ENCODE data around the gene ABHD17C. TPM values are rescaled to one million over a fixed set of nuclear protein-coding genes. Genes with fewer than 3 reads are reported as not detected.

The ABHD17C gene
- total RNA-seq, 6 experiments from 2014 or later, result 2.0 to 5.5 (median 3.0) TPM

DNA sequence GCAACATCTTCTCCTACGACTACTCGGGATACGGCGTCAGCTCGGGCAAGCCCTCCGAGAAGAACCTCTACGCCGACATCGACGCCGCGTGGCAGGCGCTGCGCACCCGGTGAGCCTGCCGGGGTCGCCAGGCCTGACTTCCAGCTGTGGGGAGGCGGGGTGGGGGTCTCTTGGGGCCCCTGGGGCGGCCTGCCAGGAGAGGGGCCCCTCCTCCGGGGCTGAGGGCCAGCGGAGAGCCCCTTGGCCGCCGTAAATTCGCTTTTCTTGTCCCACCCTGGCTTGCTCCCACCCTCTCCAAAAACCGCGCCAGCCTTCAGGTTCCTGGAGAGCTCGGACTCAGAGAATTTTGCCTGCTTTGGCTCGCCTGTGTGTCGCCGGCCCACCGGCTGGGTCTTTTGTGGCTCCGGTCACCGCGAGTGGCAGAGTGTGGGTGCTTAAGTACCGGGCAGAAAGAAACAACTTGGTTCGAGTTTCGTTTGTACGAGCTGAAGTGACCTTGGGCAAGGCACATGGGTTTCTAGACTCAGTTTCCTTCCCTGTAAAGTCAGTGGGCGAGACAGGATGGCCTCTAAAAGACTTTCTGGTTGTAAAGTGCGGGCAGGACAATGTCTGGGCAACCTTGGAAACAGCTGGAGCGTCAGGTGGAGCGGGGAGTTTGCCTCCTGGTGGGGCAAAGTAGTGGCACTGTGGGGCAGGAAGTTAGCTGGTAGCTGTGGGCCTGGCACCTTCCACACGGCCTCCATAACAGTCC lies 976 bp downstream of the ABHD17C start:
- DNase-seq, result peak in 2 of 3 donors; percentile 42 to 57
- Histone ChIP-seq H3K4me3 (peak overlapping the region; percentile 52 to 80 (median 53)), H3K4me1 (peaks cover 0 to 17% (median 2%) of the 10 kb centered on the region in 4 donors), H3K36me3 (no peaks in the 10 kb centered on the region), H3K9me3 (no peaks in the 10 kb centered on the region), H3K27ac (no peak overlapping the region), H3K27me3 (no peaks in the 10 kb centered on the region)
- intact Hi-C loops (cut with DNase I), result no loop called here
- WGBS (ENCODE audit: insufficient coverage, low coverage, low lambda C conversion rate, missing lambda C conversion rate), result 28% methylated on average over 14 of the region's 43 CpGs
- TF ChIP-seq, protein P1, sequence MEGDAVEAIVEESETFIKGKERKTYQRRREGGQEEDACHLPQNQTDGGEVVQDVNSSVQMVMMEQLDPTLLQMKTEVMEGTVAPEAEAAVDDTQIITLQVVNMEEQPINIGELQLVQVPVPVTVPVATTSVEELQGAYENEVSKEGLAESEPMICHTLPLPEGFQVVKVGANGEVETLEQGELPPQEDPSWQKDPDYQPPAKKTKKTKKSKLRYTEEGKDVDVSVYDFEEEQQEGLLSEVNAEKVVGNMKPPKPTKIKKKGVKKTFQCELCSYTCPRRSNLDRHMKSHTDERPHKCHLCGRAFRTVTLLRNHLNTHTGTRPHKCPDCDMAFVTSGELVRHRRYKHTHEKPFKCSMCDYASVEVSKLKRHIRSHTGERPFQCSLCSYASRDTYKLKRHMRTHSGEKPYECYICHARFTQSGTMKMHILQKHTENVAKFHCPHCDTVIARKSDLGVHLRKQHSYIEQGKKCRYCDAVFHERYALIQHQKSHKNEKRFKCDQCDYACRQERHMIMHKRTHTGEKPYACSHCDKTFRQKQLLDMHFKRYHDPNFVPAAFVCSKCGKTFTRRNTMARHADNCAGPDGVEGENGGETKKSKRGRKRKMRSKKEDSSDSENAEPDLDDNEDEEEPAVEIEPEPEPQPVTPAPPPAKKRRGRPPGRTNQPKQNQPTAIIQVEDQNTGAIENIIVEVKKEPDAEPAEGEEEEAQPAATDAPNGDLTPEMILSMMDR (IDR thresholded peaks at IDR 0.05), result peak; percentile 9 to 29 (median 14)
- TF ChIP-seq POLR2A (IDR thresholded peaks at IDR 0.05), result no peak
- peak in 3 of 4 donors; percentile 7 to 60 (median 58) for ATAC-seq

DNA sequence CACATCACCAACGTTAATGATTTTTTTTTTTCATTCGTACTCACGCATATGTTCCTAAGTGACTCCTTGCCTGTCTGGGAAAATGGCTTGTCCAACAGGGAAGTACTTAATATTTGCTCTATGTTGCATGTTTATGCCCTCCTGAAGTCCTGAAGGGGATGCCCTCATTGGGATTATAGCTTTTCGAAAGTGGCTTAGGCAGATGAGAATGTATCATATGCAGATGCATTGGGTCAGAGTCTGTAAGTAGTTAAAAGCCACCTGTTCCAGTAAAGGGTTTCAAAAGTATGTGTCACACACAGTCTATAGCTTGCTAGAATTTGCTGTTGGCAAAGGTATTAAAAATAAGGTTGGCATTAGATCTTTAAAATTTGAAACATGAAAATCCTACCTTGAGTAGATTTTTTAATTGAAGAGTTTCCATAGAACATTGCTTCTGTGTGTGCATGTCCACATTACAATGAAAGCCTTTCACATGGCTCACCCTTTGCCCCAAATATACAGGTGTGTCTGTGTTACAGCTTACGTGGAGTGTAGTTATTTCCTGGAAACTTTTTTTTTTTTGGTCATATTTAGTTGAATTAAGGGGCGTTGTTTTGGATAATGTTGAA lies 2.1 kb downstream of the ABHD17C start:
- Histone ChIP-seq H3K9me3 (no peaks in the 10 kb centered on the region), H3K4me3 (no peak overlapping the region), H3K4me1 (peaks cover 0 to 17% (median 2%) of the 10 kb centered on the region in 4 donors), H3K36me3 (no peaks in the 10 kb centered on the region), H3K27ac (no peak overlapping the region), H3K27me3 (no peaks in the 10 kb centered on the region)
- 91% methylated on average over 6 of the region's 6 CpGs for WGBS (ENCODE audit: insufficient coverage, low coverage, low lambda C conversion rate, missing lambda C conversion rate)
- intact Hi-C loops (cut with DNase I), result no loop called here
- TF ChIP-seq POLR2A (IDR thresholded peaks at IDR 0.05), result no peak
- TF ChIP-seq, protein P1 (IDR thresholded peaks at IDR 0.05), result no peak
- DNase-seq, result no peak
- no peak for ATAC-seq

DNA sequence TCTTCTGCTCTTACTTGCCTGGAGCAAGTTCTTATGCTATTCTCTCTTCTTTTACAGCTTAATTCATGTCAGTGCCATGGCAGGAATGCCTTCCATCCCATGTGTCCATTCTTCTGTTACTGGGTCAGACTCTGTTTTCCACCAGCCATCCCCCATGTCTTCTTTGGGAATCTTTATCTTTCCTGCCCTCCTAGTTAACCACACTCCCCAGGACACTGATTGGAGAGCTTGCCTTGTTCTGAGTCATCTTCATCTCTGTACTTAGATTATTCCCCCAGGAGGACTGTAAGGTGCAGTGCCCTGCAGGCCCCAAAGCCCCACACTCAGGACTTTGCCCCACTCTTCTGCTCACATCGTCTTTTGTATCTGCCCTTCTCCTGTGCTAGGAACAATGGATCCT lies 3.6 kb downstream of the ABHD17C start:
- Histone ChIP-seq H3K4me3 (no peak overlapping the region), H3K27ac (no peak overlapping the region), H3K27me3 (no peaks in the 10 kb centered on the region), H3K4me1 (peaks cover 0 to 17% (median 2%) of the 10 kb centered on the region in 4 donors), H3K36me3 (no peaks in the 10 kb centered on the region), H3K9me3 (no peaks in the 10 kb centered on the region)
- intact Hi-C loops (cut with DNase I), result no loop called here
- ATAC-seq (no peak), DNase-seq (no peak)
- WGBS (ENCODE audit: insufficient coverage, low coverage, low lambda C conversion rate, missing lambda C conversion rate), result 100% methylated on average over 1 of the region's 1 CpG
- TF ChIP-seq POLR2A (IDR thresholded peaks at IDR 0.05), result no peak
- TF ChIP-seq, protein P1 (IDR thresholded peaks at IDR 0.05), result no peak

DNA sequence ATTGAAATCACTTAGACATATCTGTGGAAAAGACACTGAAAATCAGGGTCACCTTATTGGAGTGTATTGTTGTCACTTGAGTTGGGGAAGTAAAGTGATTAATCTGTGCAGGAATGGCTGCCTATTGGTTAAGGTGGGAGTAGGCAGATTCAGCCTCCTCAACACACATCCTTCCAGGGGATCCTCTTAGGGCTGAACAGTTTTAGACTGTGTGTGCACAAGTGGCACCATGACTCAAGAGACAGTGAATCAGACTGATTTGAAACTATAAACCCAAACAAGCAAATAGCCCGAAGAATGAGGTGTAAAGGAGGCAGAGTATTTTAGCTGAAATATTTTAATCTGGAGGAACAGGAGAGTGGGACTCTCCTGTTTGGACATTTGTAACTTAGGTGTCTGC lies 4.9 kb downstream of the ABHD17C start:
- no peak for DNase-seq
- Histone ChIP-seq H3K36me3 (no peaks in the 10 kb centered on the region), H3K27ac (no peak overlapping the region), H3K27me3 (no peaks in the 10 kb centered on the region), H3K4me1 (peaks cover 0 to 9% (median 2%) of the 10 kb centered on the region in 4 donors), H3K4me3 (no peak overlapping the region), H3K9me3 (no peaks in the 10 kb centered on the region)
- TF ChIP-seq, protein P1 (IDR thresholded peaks at IDR 0.05), result no peak
- no peak for TF ChIP-seq POLR2A (IDR thresholded peaks at IDR 0.05)
- WGBS (ENCODE audit: insufficient coverage, low coverage, low lambda C conversion rate, missing lambda C conversion rate), result 78% methylated on average over 1 of the region's 1 CpG
- intact Hi-C loops (cut with DNase I), result no loop called here
- no peak for ATAC-seq

All from right lobe of liver (tissue), 6 donors.